IPS-NIHi11 (cell line): Measurements from ENCODE around the gene SMIM29.

ENCODE experiments used
- DNase-seq: peaks from one replicate; pipeline ENCODE4 v3.0.0; 2012; ENCODE audit warnings: mixed read lengths, low spot score

The SMIM29 gene

GRCh38 chr6:34226066-34226465 is 22.7 kb downstream of the SMIM29 start:
- no peak for DNase-seq

- DNase-seq: no peak
Observed at GRCh38 chr6:34225551-34225950, 23.3 kb downstream of the SMIM29 start.

DNA sequence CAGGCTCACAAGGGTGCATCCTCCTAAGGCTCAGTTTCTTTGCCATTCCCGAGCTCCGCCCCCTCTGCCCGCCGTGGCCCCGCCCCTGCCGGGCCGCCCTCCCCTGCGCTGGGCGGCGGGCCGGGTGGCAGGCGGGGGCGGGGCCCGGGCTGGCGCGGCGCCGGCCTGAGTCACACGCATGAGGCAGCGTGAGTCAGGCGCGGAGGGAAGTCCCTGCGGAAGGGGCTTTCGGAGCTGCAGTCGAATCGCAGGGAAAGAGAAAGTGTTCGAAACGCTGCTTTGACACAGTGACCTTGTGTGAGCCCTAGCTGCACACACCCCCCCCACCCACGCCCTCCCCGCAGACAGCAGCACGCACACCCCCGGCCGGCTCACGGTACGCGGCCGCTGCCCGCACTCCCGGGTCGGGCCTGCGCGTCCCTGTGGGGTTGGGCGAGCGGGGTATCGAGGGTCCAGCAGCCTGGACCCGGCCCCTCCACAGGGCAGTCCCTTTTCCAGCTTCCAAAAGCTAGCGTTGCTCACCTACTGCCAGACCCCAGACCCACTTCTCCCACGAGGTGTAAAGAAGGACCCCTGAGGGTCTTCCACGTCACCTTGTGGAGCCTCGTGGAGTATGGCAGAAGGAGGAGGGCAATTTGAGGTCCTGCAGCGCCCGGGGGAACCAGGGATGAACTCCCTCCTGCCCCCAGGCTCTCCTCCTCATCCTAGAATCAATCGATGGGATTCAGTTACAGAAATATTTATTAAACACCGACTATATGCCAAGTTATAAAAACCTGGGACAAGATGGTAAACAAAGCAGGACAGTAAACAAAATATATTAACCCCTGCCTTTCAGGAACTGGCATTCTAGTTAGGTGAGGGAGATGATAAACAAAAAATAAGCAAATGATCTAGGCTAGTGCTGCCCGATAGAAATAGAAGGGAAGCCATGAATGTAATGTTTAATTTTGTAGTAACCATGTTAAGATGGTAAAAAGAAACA is 24.6 kb downstream of the SMIM29 start:
- DNase-seq: peak; percentile 98

GRCh38 chr6:34223381-34223955 is 25.3 kb downstream of the SMIM29 start:
- DNase-seq: peak; percentile 64

DNA sequence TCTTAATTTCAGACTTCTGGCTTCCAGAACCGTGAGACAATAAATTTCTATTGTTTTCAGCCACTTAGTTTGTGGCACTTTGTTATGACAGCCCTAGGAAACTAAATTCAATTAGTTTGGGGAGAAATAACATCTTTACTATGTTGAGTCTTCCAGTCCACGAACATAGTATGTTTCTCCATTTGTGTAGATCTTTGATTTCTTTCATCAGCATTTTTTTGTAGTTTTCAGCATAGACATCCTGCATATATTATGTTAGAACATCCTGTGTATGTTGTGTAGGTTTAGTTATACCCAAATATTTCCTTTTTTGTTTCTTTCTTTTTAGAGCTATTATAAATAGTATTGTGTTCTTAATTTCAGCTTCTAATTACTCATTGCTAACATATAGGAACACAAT is 30.1 kb downstream of the SMIM29 start:
- no peak for DNase-seq

DNA sequence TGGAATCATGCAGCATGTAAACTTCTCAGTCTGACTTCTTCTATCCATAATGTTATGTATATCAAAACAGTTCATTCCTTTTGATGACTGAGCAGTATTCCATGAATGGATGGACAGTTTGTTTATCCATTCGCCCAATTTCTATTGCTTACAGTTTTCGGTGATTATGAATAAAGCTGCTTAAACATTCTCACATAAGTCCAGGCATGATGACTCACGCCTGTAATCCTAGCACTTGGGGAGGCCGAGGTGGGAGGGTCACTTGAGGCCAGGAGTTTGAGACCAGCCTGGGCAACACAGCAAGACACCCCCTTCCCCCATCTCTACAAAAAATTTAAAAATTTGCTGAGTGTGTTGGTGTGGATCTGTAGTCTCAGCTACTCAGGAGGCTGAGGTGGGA is 35.0 kb downstream of the SMIM29 start:
- DNase-seq: no peak

- DNase-seq: no peak
Observed at GRCh38 chr6:34207695-34208443, 40.9 kb downstream of the SMIM29 start.

- DNase-seq: no peak
Observed at GRCh38 chr6:34206726-34207125, 42.1 kb downstream of the SMIM29 start.

GRCh38 chr6:34205916-34206315 is 42.9 kb downstream of the SMIM29 start:
- DNase-seq: no peak

- no peak for DNase-seq
Observed at GRCh38 chr6:34205466-34205865, 43.3 kb downstream of the SMIM29 start.

DNA sequence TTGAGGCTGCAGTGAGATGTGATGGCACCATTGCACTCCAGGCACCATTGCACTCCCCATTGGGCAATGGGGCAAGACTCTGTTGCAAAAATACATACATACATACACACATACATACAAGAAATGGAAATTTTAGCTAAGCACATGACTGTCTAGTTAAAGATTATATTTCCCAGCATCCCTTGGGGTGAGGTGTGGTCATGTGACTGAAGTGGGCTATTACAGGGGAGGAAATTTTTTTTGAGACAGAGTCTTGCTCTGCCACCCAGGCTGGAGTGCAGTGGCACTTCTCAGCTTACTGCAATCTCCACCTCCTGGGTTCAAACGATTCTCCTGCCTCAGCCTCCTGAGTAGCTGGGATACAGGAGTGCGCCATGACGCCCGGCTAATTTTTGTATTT is 44.1 kb downstream of the SMIM29 start:
- DNase-seq: no peak

DNA sequence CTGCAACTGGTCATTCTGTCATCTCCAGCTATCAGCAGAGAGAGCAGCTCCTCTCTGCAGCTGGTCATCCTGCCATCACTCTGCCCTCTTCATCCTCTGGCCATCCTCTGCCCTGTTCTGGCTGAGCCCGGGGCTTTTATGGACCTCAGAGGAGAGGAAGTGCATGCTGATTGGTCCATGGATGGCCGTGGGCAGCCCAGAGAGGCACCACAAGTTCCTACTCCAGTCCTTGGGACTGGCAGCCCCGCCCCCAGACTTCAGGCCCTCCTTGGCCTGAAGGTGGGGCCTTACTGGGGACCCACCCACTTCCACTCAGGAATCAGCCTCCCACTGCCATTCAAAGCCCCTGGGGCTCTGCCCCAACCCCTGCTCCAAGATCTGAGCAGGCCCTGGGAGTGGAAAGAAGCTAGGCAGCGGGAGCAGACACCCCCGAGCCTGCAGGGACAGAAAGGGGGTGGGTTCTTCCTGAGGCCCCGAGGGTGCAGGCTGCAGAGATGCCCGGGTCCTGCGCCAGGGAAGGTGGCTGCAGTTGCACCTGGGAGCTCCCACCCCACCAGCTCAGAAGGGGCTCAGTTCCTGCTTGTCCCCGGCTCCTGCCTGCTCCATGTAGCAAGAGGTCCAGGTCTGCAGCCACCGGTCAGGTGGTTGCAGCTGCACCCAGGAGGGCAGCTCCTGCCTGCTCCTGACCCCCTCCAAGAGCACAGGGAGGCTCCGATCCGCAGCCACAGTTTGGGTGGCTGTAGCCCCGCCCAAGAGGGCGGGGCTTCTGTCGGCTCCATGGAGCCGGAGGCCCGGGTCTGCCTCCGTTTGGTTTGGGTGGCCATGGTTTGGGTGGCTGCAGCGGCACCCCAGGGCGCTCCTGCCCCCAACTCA is 46.2 kb downstream of the SMIM29 start:
- peak; percentile 71 for DNase-seq

DNA sequence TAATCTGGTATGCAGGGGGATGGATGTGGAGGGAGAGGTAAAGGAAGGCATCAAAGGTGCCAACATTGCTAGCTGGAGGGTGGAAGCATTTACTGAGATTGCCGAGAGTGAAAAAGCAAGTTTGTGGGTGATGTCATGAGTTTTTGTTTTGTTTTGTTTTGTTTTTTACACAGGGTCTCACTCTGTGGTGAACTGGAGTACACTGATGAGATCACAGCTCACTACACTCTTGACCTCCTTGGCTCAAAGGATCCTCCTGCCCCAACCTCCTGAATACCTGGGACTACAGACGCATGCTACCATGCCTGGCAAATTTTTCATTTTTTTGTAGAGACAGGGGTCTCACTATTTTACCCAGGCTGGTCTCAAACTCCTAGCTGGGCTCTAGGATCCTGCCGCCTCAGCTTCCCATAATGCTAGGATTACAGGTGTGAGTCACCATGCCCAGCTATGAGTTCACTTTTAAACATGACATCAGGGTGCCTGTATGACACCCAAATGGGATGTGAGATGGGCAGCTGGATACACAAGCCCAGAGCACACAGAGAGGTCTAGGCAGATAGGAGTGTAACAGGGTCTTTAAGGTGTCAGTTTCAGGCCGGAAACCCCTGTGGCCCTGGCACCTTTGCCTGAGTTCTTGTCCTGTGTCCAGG is 47.2 kb downstream of the SMIM29 start:
- no peak for DNase-seq

DNA sequence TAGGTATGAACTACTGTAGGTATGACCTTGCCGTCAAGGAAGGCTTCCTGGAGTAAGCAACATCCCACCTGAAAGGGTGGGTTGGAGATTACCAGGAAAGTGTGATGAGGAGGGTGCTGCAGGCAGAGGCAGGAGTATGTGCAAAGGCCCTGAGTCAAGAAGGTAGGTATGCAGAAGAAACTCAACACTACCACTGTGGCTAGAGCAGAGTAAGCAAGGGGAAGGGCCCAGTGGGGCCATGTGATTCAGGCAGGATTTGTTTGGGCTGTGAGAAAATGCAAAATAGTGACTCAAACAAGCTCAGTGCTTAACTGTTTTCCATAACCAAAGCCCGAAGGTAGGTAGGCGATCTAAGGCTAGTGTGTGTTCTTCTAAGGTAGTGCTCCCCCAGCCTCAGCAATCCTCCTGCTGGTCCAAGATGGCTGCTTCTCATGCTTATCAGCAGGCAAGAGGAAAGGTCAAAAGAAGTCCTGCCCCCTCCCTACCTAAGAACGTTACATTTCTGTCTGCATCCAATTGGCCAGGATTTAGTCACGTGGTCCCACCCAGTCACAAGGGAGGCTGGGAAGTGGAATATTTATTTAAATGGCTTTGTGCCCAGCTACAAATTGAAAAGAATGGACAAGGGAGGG is 48.4 kb downstream of the SMIM29 start:
- no peak for DNase-seq

GRCh38 chr6:34196833-34197195 is 52.0 kb downstream of the SMIM29 start:
- no peak for DNase-seq
